Diencephalon (tissue), 1 donor: ENCODE measurements around the gene NSUN2. TPM values are rescaled to one million over a fixed set of nuclear protein-coding genes. Genes with fewer than 3 reads are reported as not detected.

Source experiments
- total RNA-seq: library from RNA; depleted of rRNA; stranded (reverse); fragments of >200 nt; gene quantifications from one replicate; pipeline ENCODE4 v1.2.3, GENCODE V29; 2014

The NSUN2 gene
- 39.4 TPM for total RNA-seq

GRCh38 chr5:6632888-6633468 is at the start of gene NSUN2, which contains the start of gene SRD5A1:
TSS of gene NSUN2 (minus strand) at chr5:6633044. CDS start at chr5:6632979, 65 bp downstream.
TSS of gene SRD5A1 (plus strand) at chr5:6633440. CDS start at chr5:6633577, 137 bp downstream.

Other genes starting within 250 kb of the NSUN2 start
- gene UBE2QL1, start 184.2 kb downstream of the NSUN2 start, total RNA-seq: 22.8 TPM
- gene SRD5A1, start 396 bp upstream of the NSUN2 start, total RNA-seq: 56.7 TPM
- gene TENT4A, start 80.4 kb upstream of the NSUN2 start, total RNA-seq: 22.6 TPM